CD4-positive, alpha-beta T cell treated with Interleukin-4 for 4 hours (primary cell): ENCODE measurements around the gene PDE7B.

Source experiments
- DNase-seq: peaks from one replicate; pipeline ENCODE4 v3.0.0-alpha.2; 2020

PDE7B gene

GRCh38 chr6:135992739-135993138 is 141.2 kb downstream of the PDE7B start:
- no peak for DNase-seq

- no peak for DNase-seq
These were observed 141.9 kb downstream of the PDE7B start for GRCh38 chr6:135993361-135993760.

- DNase-seq: no peak
These were observed 143.5 kb downstream of the PDE7B start for GRCh38 chr6:135994857-135995544.

- DNase-seq: no peak
These were observed 144.0 kb downstream of the PDE7B start for GRCh38 chr6:135995545-135995898.

- DNase-seq: no peak
These were observed 145.2 kb downstream of the PDE7B start for GRCh38 chr6:135996668-135997067.

GRCh38 chr6:135999393-135999792 is 147.9 kb downstream of the PDE7B start:
- no peak for DNase-seq

GRCh38 chr6:136007345-136007744 is 155.8 kb downstream of the PDE7B start:
- DNase-seq: no peak

- no peak for DNase-seq
These were observed 160.0 kb downstream of the PDE7B start for GRCh38 chr6:136011475-136011874.

GRCh38 chr6:136012198-136012887 is 160.8 kb downstream of the PDE7B start:
- DNase-seq: no peak

GRCh38 chr6:136012943-136013342 is 161.4 kb downstream of the PDE7B start:
- DNase-seq: no peak

GRCh38 chr6:136014454-136015437 is 163.2 kb downstream of the PDE7B start:
- DNase-seq: no peak

GRCh38 chr6:136015531-136015930 is 164.0 kb downstream of the PDE7B start:
- no peak for DNase-seq

- no peak for DNase-seq
These were observed 165.0 kb downstream of the PDE7B start for GRCh38 chr6:136016228-136017225.

GRCh38 chr6:136020691-136021090 is 169.2 kb downstream of the PDE7B start:
- DNase-seq: no peak

- DNase-seq: no peak
These were observed 170.8 kb downstream of the PDE7B start for GRCh38 chr6:136022224-136022874.

GRCh38 chr6:136024711-136025110 is 173.2 kb downstream of the PDE7B start:
- no peak for DNase-seq

GRCh38 chr6:136025736-136026135 is 174.2 kb downstream of the PDE7B start:
- no peak for DNase-seq

GRCh38 chr6:136030131-136030530 is 178.6 kb downstream of the PDE7B start:
- no peak for DNase-seq

GRCh38 chr6:136031982-136032381 is 180.5 kb downstream of the PDE7B start:
- no peak for DNase-seq

- DNase-seq: no peak
These were observed 181.9 kb downstream of the PDE7B start for GRCh38 chr6:136033416-136033815.

- no peak for DNase-seq
These were observed 182.9 kb downstream of the PDE7B start for GRCh38 chr6:136034422-136034821.
